A673 (cell line): ENCODE measurements around the gene CD163L1. TPM values are rescaled to one million over a fixed set of nuclear protein-coding genes. Genes with fewer than 3 reads are reported as not detected.
"Not testable (repeated sequence)": the region's sequence is repeated elsewhere in the genome, so short reads cannot be mapped to it uniquely, and the experiment has no call there.

Experiments
- BruUV-seq: library from RNA; stranded (reverse); fragments of 400-500 nt; replicated peaks from 2 replicates; lab custom pipeline; 2021; lab: Mats Ljungman, UMichigan
- CTCF ChIA-PET: fragments of 300-600 bp; sonication (Branson Sonifier 250); formaldehyde crosslinking; loops from one replicate; lab custom pipeline; 2022; ENCODE audit warnings: antibody characterized with exemption; lab: Charles Lee
- POLR2A ChIA-PET: fragments of 300-600 bp; sonication (Branson Sonifier 250); formaldehyde crosslinking; loops from one replicate; lab custom pipeline; 2022; ENCODE audit warnings: antibody characterized with exemption; ENCODE audit not compliant: low non-redundant PET; lab: Charles Lee
- DNase-seq: peaks from one replicate; pipeline ENCODE4 v3.0.0-alpha.2; 2015; ENCODE audit warnings: low spot score
- H3K27ac ChIP-seq: fragments of 200-600 bp; sonication (generic); 2 replicates; pipeline ENCODE4 v1.5.1; 2016; ENCODE audit warnings: mixed run types, low read depth, mild to moderate bottlenecking, mixed read lengths, antibody characterized with exemption, low read length; ENCODE audit not compliant: poor library complexity, severe bottlenecking
- H3K27me3 ChIP-seq: fragments of 200-600 bp; sonication (generic); replicated peaks from 2 replicates; pipeline ENCODE4 v1.6.1; 2017; ENCODE audit warnings: mixed run types, low read depth, mild to moderate bottlenecking, mixed read lengths, antibody characterized with exemption, low read length; ENCODE audit not compliant: insufficient read depth, poor library complexity
- H3K36me3 ChIP-seq: fragments of 200-600 bp; sonication (generic); 2 replicates; pipeline ENCODE4 v1.6.1; 2016; ENCODE audit warnings: mixed run types, mild to moderate bottlenecking, mixed read lengths, antibody characterized with exemption, low read length; ENCODE audit not compliant: insufficient read depth, poor library complexity, severe bottlenecking
- H3K4me1 ChIP-seq: fragments of 200-600 bp; sonication (generic); 2 replicates; pipeline ENCODE4 v1.6.1; 2017; ENCODE audit warnings: mixed run types, mild to moderate bottlenecking, mixed read lengths, antibody characterized with exemption, low read length; ENCODE audit not compliant: insufficient read depth, poor library complexity, severe bottlenecking
- H3K4me3 ChIP-seq: fragments of 200-600 bp; sonication (generic); 2 replicates; pipeline ENCODE4 v1.5.1; 2016; ENCODE audit warnings: low read depth, mixed run types, mild to moderate bottlenecking, mixed read lengths, low read length; ENCODE audit not compliant: poor library complexity, severe bottlenecking
- H3K9me3 ChIP-seq: fragments of 200-600 bp; sonication (generic); 2 replicates; pipeline ENCODE4 v1.6.1; 2016; ENCODE audit warnings: mixed run types, low read depth, mild to moderate bottlenecking, mixed read lengths, antibody characterized with exemption, low read length; ENCODE audit not compliant: poor library complexity, severe bottlenecking
- CTCF ChIP-seq: fragments of 300-800, 200-600 bp; sonication (generic); conservative IDR thresholded peaks from 2 replicates; pipeline ENCODE4 v1.5.1; 2017; ENCODE audit warnings: low read depth, mild to moderate bottlenecking, antibody characterized with exemption, low read length, moderate library complexity, mixed read lengths
- EZH2 ChIP-seq: fragments of 200-600 bp; sonication (generic); IDR thresholded peaks from 2 replicates; pipeline ENCODE4 v1.6.1; 2017; ENCODE audit warnings: borderline replicate concordance, low read depth, mild to moderate bottlenecking, mixed read lengths, antibody characterized with exemption, low read length; ENCODE audit not compliant: poor library complexity, severe bottlenecking
- intact Hi-C: fragments of 100-400 bp; cut with micrococcal nuclease; formaldehyde crosslinking; loops from one replicate; pipeline ENCODE4 v1.10.0; 2022; ENCODE audit not compliant: unreplicated experiment
- total RNA-seq: library from RNA; stranded (reverse); gene quantifications from 2 replicates; pipeline ENCODE4 v1.2.3, GENCODE V29; 2021

CD163L1 gene
- total RNA-seq, 1 experiment from 2014 or later, result 0.52 TPM

GRCh38 chr12:7344833-7345606 is 98.9 kb downstream of the CD163L1 start:
- Histone ChIP-seq H3K4me3 (no peak overlapping the region), H3K36me3 (no peaks in the 10 kb centered on the region), H3K27me3 (no peaks in the 10 kb centered on the region), H3K27ac (no peak overlapping the region), H3K9me3 (no peaks in the 10 kb centered on the region), H3K4me1 (no peaks in the 10 kb centered on the region)
- POLR2A ChIA-PET, result no interaction called here
- no peak for DNase-seq
- CTCF ChIA-PET, result no interaction called here
- TF ChIP-seq EZH2 (no peak), CTCF (no peak)
- intact Hi-C loops, result no loop called here
- BruUV-seq, result no TSS peak

GRCh38 chr12:7339675-7340074 is 104.3 kb downstream of the CD163L1 start:
- no peaks in the 10 kb centered on the region for H3K9me3 ChIP-seq
- no TSS peak for BruUV-seq
- intact Hi-C loops, result no loop called here
- H3K27ac ChIP-seq, result no peak overlapping the region
- H3K4me3 ChIP-seq, result no peak overlapping the region
- ChIA-PET CTCF (no interaction called here), POLR2A (no interaction called here)
- no peak for DNase-seq
- TF ChIP-seq EZH2 (no peak), CTCF (no peak)
- H3K4me1 ChIP-seq, result no peaks in the 10 kb centered on the region
- H3K27me3 ChIP-seq, result no peaks in the 10 kb centered on the region
- no peaks in the 10 kb centered on the region for H3K36me3 ChIP-seq

- H3K9me3 ChIP-seq, H3K27ac ChIP-seq, CTCF ChIA-PET, POLR2A ChIA-PET, DNase-seq, H3K36me3 ChIP-seq, intact Hi-C loops, H3K4me1 ChIP-seq, BruUV-seq, H3K27me3 ChIP-seq, H3K4me3 ChIP-seq: not testable (repeated sequence)
These were observed 106.2 kb downstream of the CD163L1 start for GRCh38 chr12:7337790-7338189.
